WTC11 (cell line): Measurements from ENCODE around the gene CEBPB. TPM values are rescaled to one million over a fixed set of nuclear protein-coding genes. Genes with fewer than 3 reads are reported as not detected.

Experiments used
- ATAC-seq: fragments of 200-7000 bp; cut with Tn5 transposase; 2 replicates; pipeline ENCODE4 v1.10.0; 2021; ENCODE audit warnings: mild to moderate bottlenecking, moderate library complexity
- CTCF ChIA-PET: fragments of 300-600 bp; sonication (Branson Sonifier 250); formaldehyde crosslinking; loops from one replicate; lab custom pipeline; 2021; ENCODE audit warnings: antibody characterized with exemption; lab: Charles Lee
- POLR2A ChIA-PET: fragments of 350-600 bp; sonication (Branson Sonifier 250); formaldehyde crosslinking; loops from one replicate; lab custom pipeline; 2021; ENCODE audit warnings: antibody characterized with exemption; lab: Charles Lee
- DNase-seq: peaks from one replicate; pipeline ENCODE4 v3.0.0; 2021; ENCODE audit warnings: low spot score
- H3K27ac Mint-ChIP-seq: 2 replicates; pipeline ENCODE4 v1.8.0; 2021; ENCODE audit warnings: mixed read lengths
- H3K27me3 Mint-ChIP-seq: 2 replicates; pipeline ENCODE4 v1.8.0; 2021; ENCODE audit warnings: low read depth, mild to moderate bottlenecking, moderate library complexity, mixed read lengths
- H3K36me3 Mint-ChIP-seq: 2 replicates; pipeline ENCODE4 v1.8.0; 2021; ENCODE audit warnings: mixed read lengths
- H3K4me1 Mint-ChIP-seq: 2 replicates; pipeline ENCODE4 v1.8.0; 2022; ENCODE audit warnings: mixed read lengths
- H3K4me3 Mint-ChIP-seq: 2 replicates; pipeline ENCODE4 v1.8.0; 2021; ENCODE audit warnings: mild to moderate bottlenecking, moderate library complexity, mixed read lengths
- H3K9me3 Mint-ChIP-seq: 2 replicates; pipeline ENCODE4 v1.8.0; 2021; ENCODE audit warnings: mixed read lengths
- ESRRA ChIP-seq: sonication (generic); formaldehyde crosslinking; IDR thresholded peaks from 2 replicates; pipeline ENCODE4 v1.8.1; 2022; ENCODE audit warnings: mild to moderate bottlenecking, missing genetic modification reagents, borderline replicate concordance
- GTF2I ChIP-seq: fragments of 250-450 bp; sonication (Bioruptor Pico); conservative IDR thresholded peaks from 2 replicates; pipeline ENCODE4 v1.4.0; 2021; ENCODE audit warnings: mild to moderate bottlenecking
- HMGXB4 ChIP-seq: sonication (generic); formaldehyde crosslinking; IDR thresholded peaks from 2 replicates; pipeline ENCODE4 v1.8.1; 2023; ENCODE audit warnings: mild to moderate bottlenecking, moderate library complexity, missing genetic modification reagents
- IRF1 ChIP-seq: sonication (generic); formaldehyde crosslinking; IDR thresholded peaks from 2 replicates; pipeline ENCODE4 v1.8.0; 2023; ENCODE audit warnings: missing genetic modification reagents
- NR2C2 ChIP-seq: sonication (generic); formaldehyde crosslinking; IDR thresholded peaks from 2 replicates; pipeline ENCODE4 v1.8.0; 2022; ENCODE audit warnings: mild to moderate bottlenecking, missing genetic modification reagents
- NR3C1 ChIP-seq: sonication (generic); formaldehyde crosslinking; conservative IDR thresholded peaks from 2 replicates; pipeline ENCODE4 v1.8.1; 2023; ENCODE audit warnings: low read depth, mild to moderate bottlenecking, missing genetic modification reagents
- USF1 ChIP-seq: sonication (generic); formaldehyde crosslinking; IDR thresholded peaks from 2 replicates; pipeline ENCODE4 v1.8.0; 2022; ENCODE audit warnings: mild to moderate bottlenecking, missing genetic modification reagents
- ZNF219 ChIP-seq: sonication (generic); formaldehyde crosslinking; IDR thresholded peaks from 2 replicates; pipeline ENCODE4 v1.8.0; 2023; ENCODE audit warnings: missing genetic modification reagents, mild to moderate bottlenecking, borderline replicate concordance
- ZNF281 ChIP-seq: sonication (generic); formaldehyde crosslinking; IDR thresholded peaks from 2 replicates; pipeline ENCODE4 v1.8.0; 2023; ENCODE audit warnings: mild to moderate bottlenecking, missing genetic modification reagents
- ZNF416 ChIP-seq: fragments of 250-450 bp; sonication (Bioruptor Pico); IDR thresholded peaks from 2 replicates; pipeline ENCODE4 v1.9.0; 2021; ENCODE audit warnings: mild to moderate bottlenecking, inconsistent platforms
- ZNF425 ChIP-seq: fragments of 250-450 bp; sonication (Bioruptor Pico); conservative IDR thresholded peaks from 2 replicates; pipeline ENCODE4 v1.9.0; 2021; ENCODE audit warnings: mild to moderate bottlenecking
- ZNF512 ChIP-seq: sonication (generic); formaldehyde crosslinking; IDR thresholded peaks from 2 replicates; pipeline ENCODE4 v1.8.1; 2022; ENCODE audit warnings: missing genetic modification reagents, borderline replicate concordance
- total RNA-seq: library from RNA; stranded (reverse); gene quantifications from 3 replicates; pipeline ENCODE4 v1.2.3, GENCODE V29; 2021

CEBPB gene
- total RNA-seq, 1 experiment from 2014 or later, result 29.1 TPM

GRCh38 chr20:50223039-50224005, 32.7 kb downstream of the CEBPB start (continued):
- TF ChIP-seq ZNF512 (CRISPR knock-in tag), result no peak
- no peak for TF ChIP-seq ESRRA

- Mint-ChIP-seq H3K4me1 (no peaks in the 10 kb centered on the region), H3K4me3 (no peak overlapping the region), H3K9me3 (peaks cover 5% of the 10 kb centered on the region; the same call in 1 of the 2 replicates), H3K27me3 (no peaks in the 10 kb centered on the region), H3K36me3 (no peaks in the 10 kb centered on the region), H3K27ac (no peak overlapping the region)
- ChIA-PET CTCF (interaction anchor here (0.7 to 1.8 kb wide), 7 partner anchors 11 to 253 kb away, joined by 3 to 7 read pairs (median 4); no protein-coding TSS in a partner anchor), POLR2A (no interaction called here)
- TF ChIP-seq GTF2I (CRISPR knock-in tag) (no peak), ZNF416 (CRISPR knock-in tag) (no peak), ZNF219 (CRISPR knock-in tag) (no peak), IRF1 (CRISPR knock-in tag) (no peak), ZNF425 (CRISPR knock-in tag) (no peak), USF1 (CRISPR knock-in tag) (no peak), NR2C2 (CRISPR knock-in tag) (no peak), NR3C1 (CRISPR knock-in tag) (no peak), HMGXB4 (CRISPR knock-in tag) (no peak), ZNF281 (no peak)
- no peak for DNase-seq
- ATAC-seq, result no peak
These were observed 33.4 kb downstream of the CEBPB start for GRCh38 chr20:50224052-50224451.
